Measurements from ENCODE around the gene MINDY4.

Gene MINDY4

DNA sequence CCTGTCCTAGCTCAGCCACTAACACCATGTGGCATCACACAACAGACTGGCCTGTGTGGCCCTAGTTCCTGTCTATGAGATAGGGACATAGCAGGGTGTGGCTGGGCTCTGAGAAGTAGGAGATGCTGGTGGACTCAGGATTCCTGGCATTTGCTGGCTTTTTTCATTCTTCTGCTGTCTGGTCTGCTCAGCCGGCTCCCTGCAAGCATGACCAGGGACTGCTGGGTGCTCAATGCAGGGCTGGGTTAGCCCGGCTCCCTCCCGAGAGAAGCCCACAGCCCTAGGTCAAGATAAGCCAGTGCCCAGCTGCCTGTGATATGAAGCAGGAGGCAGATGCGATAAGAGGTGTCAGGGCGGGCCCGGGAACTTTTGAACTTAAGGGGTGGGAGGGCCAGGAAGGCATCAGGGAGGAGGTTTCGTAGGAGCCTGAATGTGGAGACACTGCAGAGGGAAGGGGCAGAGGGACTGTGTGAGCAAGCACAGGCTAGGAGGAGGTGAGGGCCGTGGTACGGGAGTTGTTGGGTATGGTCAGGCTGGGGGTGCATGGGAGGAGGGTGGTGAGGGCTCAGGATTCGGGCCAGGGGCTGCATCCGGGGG is 143.9 kb downstream of the MINDY4 start:
- DNase-seq (ENCODE audit: low read depth in 2 of 2): no peak

GRCh38 chr7:30915751-30916150 is 144.5 kb downstream of the MINDY4 start:
- no peak for DNase-seq (ENCODE audit: low read depth in 2 of 2)

- DNase-seq (ENCODE audit: low read depth in 2 of 2): no peak
Observed at GRCh38 chr7:30916255-30916654, 145.0 kb downstream of the MINDY4 start.

DNA sequence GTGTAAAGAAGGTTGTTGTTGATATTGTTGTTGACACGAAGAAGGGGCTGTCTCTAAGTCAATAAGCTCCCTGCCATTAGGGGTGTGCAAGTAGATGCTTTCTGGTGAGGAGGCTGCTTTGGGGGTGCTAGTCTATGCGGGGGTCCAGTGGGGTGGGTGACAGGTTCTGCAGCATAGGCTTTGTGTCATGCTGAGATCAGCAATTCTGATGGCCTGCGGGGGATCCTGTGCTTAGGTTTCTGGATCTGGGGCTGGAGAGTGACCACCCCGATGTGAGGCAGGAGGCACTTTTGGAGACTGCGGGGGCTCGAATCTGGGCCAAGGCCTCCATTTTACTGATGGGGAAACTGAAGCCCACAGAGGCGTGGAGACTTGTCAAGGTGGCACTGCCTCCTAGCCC is 145.6 kb downstream of the MINDY4 start:
- DNase-seq (ENCODE audit: low read depth in 2 of 2): no peak

- DNase-seq (ENCODE audit: low read depth in 2 of 2): no peak
Observed at GRCh38 chr7:30917216-30917893, 146.1 kb downstream of the MINDY4 start.

DNA sequence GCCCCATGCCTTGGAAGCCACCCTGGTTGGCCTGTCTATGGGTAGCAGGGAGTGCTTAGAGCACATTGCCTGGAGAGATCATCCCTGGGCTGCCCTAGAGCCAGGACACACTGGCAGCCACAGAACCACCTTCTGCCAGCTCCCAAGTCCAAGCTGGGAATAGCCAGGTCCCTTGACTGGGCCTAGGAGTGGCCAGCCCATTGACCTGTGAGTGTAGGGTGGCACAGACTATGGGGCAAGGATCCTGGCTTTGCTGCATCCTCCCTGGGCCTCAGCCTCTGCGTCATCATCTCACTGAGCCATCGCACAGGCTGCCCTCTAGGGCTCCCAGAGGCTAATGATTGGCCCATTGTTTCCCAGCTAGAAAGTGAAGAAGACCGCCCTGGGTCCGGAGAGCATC is 147.5 kb downstream of the MINDY4 start:
- DNase-seq (ENCODE audit: low read depth in 2 of 2): no peak

DNA sequence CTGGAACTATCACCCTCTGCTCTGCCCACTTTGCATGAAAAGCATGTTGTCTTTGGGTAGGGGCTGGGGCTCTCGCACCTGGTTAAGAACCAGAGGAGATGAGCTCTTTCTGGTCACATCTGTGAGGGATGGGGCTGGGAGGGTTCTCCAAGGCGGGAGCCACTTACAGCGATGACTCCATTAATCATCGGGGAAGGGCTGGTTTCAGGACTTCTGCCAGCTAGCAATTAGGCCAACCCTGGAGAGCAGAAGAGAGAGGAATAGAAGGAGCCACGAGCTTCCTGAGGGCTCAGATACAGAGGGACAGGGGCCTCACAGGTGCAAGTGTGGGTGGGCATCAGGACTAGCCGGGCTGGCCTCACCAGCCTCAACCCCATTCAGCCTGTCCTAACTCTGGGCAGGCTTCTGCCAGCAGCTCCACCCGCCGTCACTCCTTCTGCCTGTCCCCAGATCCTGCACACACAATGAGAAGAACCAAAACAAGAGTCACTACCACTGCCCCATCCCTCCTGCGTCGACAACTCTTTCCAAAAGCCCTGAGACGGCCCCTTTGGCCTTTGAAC is 148.9 kb downstream of the MINDY4 start:
- DNase-seq (ENCODE audit: low read depth in 2 of 2): no peak

- DNase-seq (ENCODE audit: low read depth in 2 of 2): no peak
Observed at GRCh38 chr7:30920584-30921539, 149.6 kb downstream of the MINDY4 start.

- no peak for DNase-seq (ENCODE audit: low read depth in 2 of 2)
Observed at GRCh38 chr7:30921540-30922401, 150.6 kb downstream of the MINDY4 start.

DNA sequence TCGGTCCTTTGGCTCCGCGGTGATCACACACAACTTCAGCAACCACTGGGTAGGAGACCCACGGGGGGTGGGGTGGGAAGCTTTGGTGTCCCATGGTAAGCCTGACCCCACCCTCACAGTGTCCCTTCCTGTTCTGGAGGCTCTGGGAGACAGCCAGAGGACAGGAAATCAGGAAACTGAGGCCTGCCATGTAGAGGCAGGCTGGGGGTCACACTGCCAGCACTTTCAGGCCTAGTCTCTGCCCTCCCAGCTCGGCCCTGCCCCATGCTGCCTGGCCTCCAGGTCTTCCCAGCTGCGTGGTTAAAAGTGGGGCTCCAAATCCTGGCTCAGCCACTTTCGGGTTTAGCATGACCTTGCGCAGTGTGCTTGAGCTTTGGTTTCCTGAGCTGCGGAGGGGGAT is 151.4 kb downstream of the MINDY4 start:
- no peak for DNase-seq (ENCODE audit: low read depth in 2 of 2)

DNA sequence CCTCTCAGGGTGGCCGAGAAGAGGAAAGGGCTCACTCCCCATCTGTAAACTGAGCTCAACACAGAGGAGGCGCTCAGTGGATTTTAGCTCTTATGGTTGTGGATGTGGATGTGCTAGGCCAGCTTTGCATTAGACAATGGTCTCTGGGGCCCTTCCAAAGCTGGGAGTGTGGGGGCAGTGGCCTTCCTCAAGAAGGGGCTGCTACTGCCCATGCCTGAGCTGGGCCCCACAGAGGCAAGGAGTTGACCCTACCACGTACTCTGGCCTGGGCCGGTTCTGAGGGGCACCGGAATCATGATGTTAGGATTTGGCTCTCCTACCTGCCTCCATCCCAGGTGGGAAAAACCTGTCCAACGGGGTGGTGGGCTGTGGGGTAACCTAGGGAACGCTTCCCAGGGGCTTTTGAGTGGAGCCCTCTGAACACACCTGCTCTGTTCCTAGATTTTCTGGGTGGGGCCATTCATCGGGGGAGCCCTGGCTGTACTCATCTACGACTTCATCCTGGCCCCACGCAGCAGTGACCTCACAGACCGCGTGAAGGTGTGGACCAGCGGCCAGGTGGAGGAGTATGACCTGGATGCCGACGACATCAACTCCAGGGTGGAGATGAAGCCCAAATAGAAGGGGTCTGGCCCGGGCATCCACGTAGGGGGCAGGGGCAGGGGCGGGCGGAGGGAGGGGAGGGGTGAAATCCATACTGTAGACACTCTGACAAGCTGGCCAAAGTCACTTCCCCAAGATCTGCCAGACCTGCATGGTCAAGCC is 152.0 kb downstream of the MINDY4 start:
- no peak for DNase-seq (ENCODE audit: low read depth in 2 of 2)

DNA sequence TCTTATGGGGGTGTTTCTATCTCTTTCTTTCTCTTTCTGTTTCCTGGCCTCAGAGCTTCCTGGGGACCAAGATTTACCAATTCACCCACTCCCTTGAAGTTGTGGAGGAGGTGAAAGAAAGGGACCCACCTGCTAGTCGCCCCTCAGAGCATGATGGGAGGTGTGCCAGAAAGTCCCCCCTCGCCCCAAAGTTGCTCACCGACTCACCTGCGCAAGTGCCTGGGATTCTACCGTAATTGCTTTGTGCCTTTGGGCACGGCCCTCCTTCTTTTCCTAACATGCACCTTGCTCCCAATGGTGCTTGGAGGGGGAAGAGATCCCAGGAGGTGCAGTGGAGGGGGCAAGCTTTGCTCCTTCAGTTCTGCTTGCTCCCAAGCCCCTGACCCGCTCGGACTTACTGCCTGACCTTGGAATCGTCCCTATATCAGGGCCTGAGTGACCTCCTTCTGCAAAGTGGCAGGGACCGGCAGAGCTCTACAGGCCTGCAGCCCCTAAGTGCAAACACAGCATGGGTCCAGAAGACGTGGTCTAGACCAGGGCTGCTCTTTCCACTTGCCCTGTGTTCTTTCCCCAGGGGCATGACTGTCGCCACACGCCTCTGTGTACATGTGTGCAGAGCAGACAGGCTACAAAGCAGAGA is 152.7 kb downstream of the MINDY4 start:
- DNase-seq (ENCODE audit: low read depth in 2 of 2): no peak

- no peak for DNase-seq (ENCODE audit: low read depth in 2 of 2)
Observed at GRCh38 chr7:30924624-30925023, 153.4 kb downstream of the MINDY4 start.

GRCh38 chr7:30925117-30925516 is 153.9 kb downstream of the MINDY4 start:
- no peak for DNase-seq (ENCODE audit: low read depth in 2 of 2)

- no peak for DNase-seq (ENCODE audit: low read depth in 2 of 2)
Observed at GRCh38 chr7:30925913-30926312, 154.7 kb downstream of the MINDY4 start.

DNA sequence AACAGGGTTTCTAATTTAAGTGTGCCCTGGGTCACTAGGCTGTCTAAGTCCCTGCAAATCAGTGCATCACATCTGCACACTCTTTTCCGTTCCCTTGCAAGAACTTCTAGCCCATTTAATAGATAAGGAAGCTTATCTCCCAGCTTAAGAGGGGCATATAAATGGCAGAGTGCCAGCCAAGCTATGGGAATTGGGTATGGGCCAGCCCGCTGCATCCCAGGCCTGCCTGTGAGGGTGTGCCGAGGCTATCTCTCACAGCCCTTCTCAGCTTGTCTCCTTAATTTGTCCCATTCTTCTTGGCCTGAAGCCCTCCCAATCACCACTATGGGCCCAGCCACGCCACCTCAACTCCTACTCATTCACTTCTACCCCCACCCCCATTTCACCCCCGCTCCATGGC is 155.1 kb downstream of the MINDY4 start:
- no peak for DNase-seq (ENCODE audit: low read depth in 2 of 2)

DNA sequence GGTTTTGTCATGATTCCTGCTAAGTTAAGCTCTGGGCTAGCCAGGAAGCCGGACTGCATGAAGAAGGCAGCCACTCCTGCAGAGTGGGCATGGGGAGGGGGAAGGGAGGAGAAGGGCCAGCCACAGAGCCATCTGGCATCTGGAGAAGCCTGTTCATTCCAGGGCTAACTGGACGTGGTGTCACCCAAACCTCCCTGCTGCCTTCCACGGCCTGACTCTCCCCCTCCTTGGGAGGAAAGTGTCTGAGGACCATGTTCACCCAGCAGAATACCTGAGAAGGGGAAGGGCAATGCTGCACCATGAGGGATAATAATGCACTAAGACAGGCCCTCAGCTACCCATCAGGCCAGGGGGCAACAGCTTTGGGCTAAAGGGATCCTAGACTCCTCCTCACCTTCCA is 155.8 kb downstream of the MINDY4 start:
- DNase-seq (ENCODE audit: low read depth in 2 of 2): no peak

GRCh38 chr7:30927559-30927958 is 156.3 kb downstream of the MINDY4 start:
- DNase-seq (ENCODE audit: low read depth in 2 of 2): no peak

GRCh38 chr7:30928254-30928872 is 157.1 kb downstream of the MINDY4 start:
- DNase-seq (ENCODE audit: low read depth in 2 of 2): no peak

- DNase-seq (ENCODE audit: low read depth in 2 of 2): no peak
Observed at GRCh38 chr7:30929686-30930085, 158.5 kb downstream of the MINDY4 start.
